Stimulated activated CD8-positive, alpha-beta memory T cell treated with anti-CD3 and anti-CD28 coated beads, Interleukin-12 subunit alpha, Interleukin-12 subunit beta, amount 100 ng/mL, for 24 hours (primary cell): ENCODE data around the gene SMU1.
"Not testable (repeated sequence)": the region's sequence is repeated elsewhere in the genome, so short reads cannot be mapped to it uniquely, and the experiment has no call there.

Experiments
- DNase-seq: peaks from one replicate; pipeline ENCODE4 v3.0.0-alpha.2; 2020; ENCODE audit errors: extremely low read depth

Gene SMU1

GRCh38 chr9:33105504-33105903 is 29.0 kb upstream of the SMU1 start:
- no peak for DNase-seq

GRCh38 chr9:33104401-33104800 is 27.9 kb upstream of the SMU1 start:
- no peak for DNase-seq

- no peak for DNase-seq
Observed at GRCh38 chr9:33103501-33104281, 27.2 kb upstream of the SMU1 start.

GRCh38 chr9:33102551-33103210 is 26.2 kb upstream of the SMU1 start:
- no peak for DNase-seq

- no peak for DNase-seq
Observed at GRCh38 chr9:33101104-33101951, 24.9 kb upstream of the SMU1 start.

- DNase-seq = no peak
Observed at GRCh38 chr9:33099754-33100153, 23.3 kb upstream of the SMU1 start.

- DNase-seq = no peak
Observed at GRCh38 chr9:33097192-33097591, 20.7 kb upstream of the SMU1 start.

GRCh38 chr9:33092634-33093033 is 16.2 kb upstream of the SMU1 start:
- no peak for DNase-seq

- DNase-seq = not testable (repeated sequence)
Observed at GRCh38 chr9:33085672-33086071, 9.2 kb upstream of the SMU1 start.

GRCh38 chr9:33082538-33083326 is 6.3 kb upstream of the SMU1 start:
- DNase-seq = no peak

GRCh38 chr9:33082128-33082527 is 5.7 kb upstream of the SMU1 start:
- no peak for DNase-seq

GRCh38 chr9:33081128-33081851 is 4.8 kb upstream of the SMU1 start:
- DNase-seq = no peak

- no peak for DNase-seq
Observed at GRCh38 chr9:33080534-33080933, 4.1 kb upstream of the SMU1 start.

- DNase-seq = no peak
Observed at GRCh38 chr9:33068991-33069390, 7.5 kb downstream of the SMU1 start.

GRCh38 chr9:33065157-33066076 is 11.1 kb downstream of the SMU1 start:
- DNase-seq = no peak

GRCh38 chr9:33051144-33051543 is 25.3 kb downstream of the SMU1 start:
- no peak for DNase-seq

- DNase-seq = no peak
Observed at GRCh38 chr9:33049680-33050361, 26.7 kb downstream of the SMU1 start.

- DNase-seq = no peak
Observed at GRCh38 chr9:33048054-33048465, 28.4 kb downstream of the SMU1 start.

GRCh38 chr9:33046061-33046460 is 30.4 kb downstream of the SMU1 start:
- no peak for DNase-seq
